ENCODE data around the gene NDUFS8. TPM values are rescaled to one million over a fixed set of nuclear protein-coding genes. Genes with fewer than 3 reads are reported as not detected.
A peak's percentile ranks its signal among the peaks of the same experiment; 100 is the strongest.
"Not testable (repeated sequence)": the region's sequence is repeated elsewhere in the genome, so short reads cannot be mapped to it uniquely, and the experiment has no call there.

The NDUFS8 gene
- polyA plus RNA-seq (2013) = 51.0 TPM

DNA sequence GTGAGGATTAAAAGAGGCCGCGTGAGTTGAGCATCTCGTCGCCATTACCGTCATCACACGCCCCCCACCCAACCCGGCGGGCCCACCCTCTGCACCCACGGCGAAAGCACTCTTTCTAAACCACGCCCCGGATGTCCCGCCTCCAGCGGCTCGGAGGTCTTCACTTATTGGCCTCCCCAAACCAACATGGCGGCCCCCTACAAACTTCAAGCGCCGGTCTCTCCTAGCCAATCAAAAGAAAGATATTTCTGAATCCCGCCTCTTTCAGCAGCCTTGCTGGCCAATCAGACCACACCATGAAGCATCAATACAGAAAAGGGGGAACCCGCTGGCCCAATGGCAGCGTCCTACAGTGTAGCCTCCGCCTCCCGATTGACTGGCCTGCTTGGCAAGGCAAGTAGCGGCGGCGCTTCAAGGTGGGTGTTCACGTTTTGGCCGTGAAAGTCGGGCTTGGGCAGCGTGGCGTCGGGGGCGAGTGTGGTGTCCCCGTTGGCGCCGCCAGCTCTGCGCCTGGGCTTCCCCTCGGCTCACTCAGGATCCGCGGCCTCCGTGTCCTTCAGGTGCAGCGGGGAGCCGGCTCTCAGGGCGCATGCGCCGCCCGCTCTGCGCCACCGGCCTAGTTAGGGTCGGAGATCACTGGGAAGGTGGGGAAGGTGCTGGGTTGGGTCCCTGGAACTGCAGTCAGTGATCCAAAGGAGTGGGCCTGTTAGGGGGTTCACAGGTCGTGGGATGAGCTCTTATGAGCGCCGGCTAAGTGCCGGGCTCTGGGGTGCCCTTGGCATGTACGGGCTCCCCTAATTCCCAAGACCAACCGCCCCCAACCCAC lies at the start of gene NDUFS8:
TSS of gene NDUFS8 (plus strand) at position 364 of the 826 bp plus-strand sequence. CDS start 1,471 bp downstream, outside the sequence.
- under 1% methylated on average over 43 of the region's 56 CpGs for WGBS (ENCODE audit: insufficient coverage)
- no peaks in the 10 kb centered on the region for H3K27me3 ChIP-seq (replicated peaks in 2 of 5; ENCODE audit: control insufficient read depth in 4 of 5, insufficient read depth in 5 of 5, low read length in 4 of 5)
- H3K4me3 ChIP-seq (ENCODE audit: control insufficient read depth in 1 of 7, extremely low read depth in 1 of 7, insufficient read depth in 4 of 7, low read depth in 2 of 7, low read length in 6 of 7) = peak within 1 kb of the TSS; percentile 32 to 96 (median 82)
- peak; percentile 99 to 100 (median 99) for DNase-seq
- peak within 1 kb of the TSS; percentile 78 to 94 for H3K27ac ChIP-seq (ENCODE audit: insufficient read depth in 1 of 2, low read depth in 1 of 2, low read length in 2 of 2, poor library complexity in 1 of 2, severe bottlenecking in 2 of 2)
- POLR2A ChIA-PET = no interaction called here
- H3K9me3 ChIP-seq (ENCODE audit: control extremely low read depth in 1 of 5, control insufficient read depth in 4 of 5, insufficient read depth in 2 of 5, low read depth in 1 of 5, low read length in 4 of 5) = no peaks in the 10 kb centered on the region
- H3K36me3 ChIP-seq (ENCODE audit: control insufficient read depth in 4 of 4, insufficient read depth in 4 of 4, low read length in 3 of 4) = peaks cover 3 to 35% (median 19%) of the 10 kb centered on the region in 4 experiments
- H3K4me1 ChIP-seq (ENCODE audit: control extremely low read depth in 1 of 4, control insufficient read depth in 4 of 4, insufficient read depth in 4 of 4, low read length in 3 of 4) = peaks cover 2 to 33% (median 17%) of the 10 kb centered on the region in 4 experiments
- CTCF ChIA-PET = interaction anchor here (1.7 kb wide), 1 partner anchor 20 kb away, joined by 8 read pairs; the partner anchor contains the start of gene ALDH3B1

DNA sequence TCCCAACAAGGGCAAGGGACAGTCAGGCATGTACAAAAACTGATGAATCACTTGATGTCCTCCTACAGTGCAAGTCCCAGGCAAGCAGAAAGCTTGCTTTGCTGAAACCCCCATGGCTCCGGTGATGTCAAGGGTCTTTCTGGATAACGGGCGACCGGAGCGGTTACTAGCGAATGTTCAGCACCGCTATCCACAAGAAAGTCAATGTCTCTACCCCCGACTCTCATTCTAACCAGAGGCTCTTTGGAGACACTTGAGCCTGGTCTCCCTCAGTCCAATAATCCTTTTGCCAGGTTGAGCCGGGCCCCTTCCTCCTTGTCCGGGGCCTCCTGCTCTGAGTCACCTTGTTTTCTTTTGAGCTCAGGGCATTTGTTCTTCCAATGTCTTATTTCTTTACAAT lies 49.3 kb upstream of the NDUFS8 start:
- POLR2A ChIA-PET; H3K36me3 ChIP-seq (ENCODE audit: control insufficient read depth in 4 of 4, insufficient read depth in 4 of 4, low read length in 3 of 4); H3K4me3 ChIP-seq (ENCODE audit: control insufficient read depth in 1 of 7, extremely low read depth in 1 of 7, insufficient read depth in 4 of 7, low read depth in 2 of 7, low read length in 6 of 7); DNase-seq; H3K27ac ChIP-seq (ENCODE audit: insufficient read depth in 1 of 2, low read depth in 1 of 2, low read length in 2 of 2, poor library complexity in 1 of 2, severe bottlenecking in 2 of 2); H3K9me3 ChIP-seq (ENCODE audit: control extremely low read depth in 1 of 5, control insufficient read depth in 4 of 5, insufficient read depth in 2 of 5, low read depth in 1 of 5, low read length in 4 of 5); H3K4me1 ChIP-seq (ENCODE audit: control extremely low read depth in 1 of 4, control insufficient read depth in 4 of 4, insufficient read depth in 4 of 4, low read length in 3 of 4): not testable (repeated sequence)
- 92% methylated on average over 10 of the region's 10 CpGs for WGBS (ENCODE audit: insufficient coverage)
- peaks cover 0 to 11% (median 0%) of the 10 kb centered on the region in 5 experiments for H3K27me3 ChIP-seq (replicated peaks in 2 of 5; ENCODE audit: control insufficient read depth in 4 of 5, insufficient read depth in 5 of 5, low read length in 4 of 5)
- CTCF ChIA-PET = interaction anchor here (1.2 kb wide), 1 partner anchor 13 kb away, joined by 4 read pairs; no protein-coding TSS in a partner anchor

DNA sequence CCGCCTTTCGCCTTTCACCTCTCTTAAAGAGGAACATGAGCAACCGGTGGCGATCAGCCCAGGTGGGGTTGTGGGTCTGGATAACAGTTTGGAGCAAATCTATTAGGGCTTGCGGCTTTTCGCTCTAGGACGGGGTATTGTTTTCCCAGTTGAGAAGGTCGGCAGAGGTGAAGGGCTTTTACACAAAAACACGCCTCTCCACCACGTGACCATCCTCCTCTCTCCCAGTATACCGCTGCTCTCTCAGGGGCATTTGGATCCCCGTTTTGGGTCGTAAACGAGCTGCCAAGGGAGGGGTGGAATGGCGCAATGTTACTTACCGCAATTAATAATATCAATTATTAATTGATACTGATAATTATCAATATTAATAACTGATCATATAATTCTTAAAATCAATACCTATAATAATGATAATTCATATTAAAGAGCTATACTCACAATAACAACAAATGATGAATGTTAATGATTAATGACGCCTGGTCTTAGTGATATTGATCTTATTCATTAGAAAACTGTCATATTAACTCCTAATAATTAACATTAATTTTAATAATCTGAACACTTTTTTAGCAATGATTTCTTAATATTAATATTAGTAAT lies 48.1 kb upstream of the NDUFS8 start:
- H3K4me3 ChIP-seq (ENCODE audit: control insufficient read depth in 1 of 7, extremely low read depth in 1 of 7, insufficient read depth in 4 of 7, low read depth in 2 of 7, low read length in 6 of 7); POLR2A ChIA-PET; CTCF ChIA-PET; H3K36me3 ChIP-seq (ENCODE audit: control insufficient read depth in 4 of 4, insufficient read depth in 4 of 4, low read length in 3 of 4); H3K9me3 ChIP-seq (ENCODE audit: control extremely low read depth in 1 of 5, control insufficient read depth in 4 of 5, insufficient read depth in 2 of 5, low read depth in 1 of 5, low read length in 4 of 5); DNase-seq; H3K4me1 ChIP-seq (ENCODE audit: control extremely low read depth in 1 of 4, control insufficient read depth in 4 of 4, insufficient read depth in 4 of 4, low read length in 3 of 4); H3K27ac ChIP-seq (ENCODE audit: insufficient read depth in 1 of 2, low read depth in 1 of 2, low read length in 2 of 2, poor library complexity in 1 of 2, severe bottlenecking in 2 of 2): not testable (repeated sequence)
- H3K27me3 ChIP-seq (replicated peaks in 2 of 5; ENCODE audit: control insufficient read depth in 4 of 5, insufficient read depth in 5 of 5, low read length in 4 of 5) = peaks cover 0 to 11% (median 0%) of the 10 kb centered on the region in 5 experiments
- WGBS (ENCODE audit: insufficient coverage) = 69% methylated on average over 4 of the region's 17 CpGs

DNA sequence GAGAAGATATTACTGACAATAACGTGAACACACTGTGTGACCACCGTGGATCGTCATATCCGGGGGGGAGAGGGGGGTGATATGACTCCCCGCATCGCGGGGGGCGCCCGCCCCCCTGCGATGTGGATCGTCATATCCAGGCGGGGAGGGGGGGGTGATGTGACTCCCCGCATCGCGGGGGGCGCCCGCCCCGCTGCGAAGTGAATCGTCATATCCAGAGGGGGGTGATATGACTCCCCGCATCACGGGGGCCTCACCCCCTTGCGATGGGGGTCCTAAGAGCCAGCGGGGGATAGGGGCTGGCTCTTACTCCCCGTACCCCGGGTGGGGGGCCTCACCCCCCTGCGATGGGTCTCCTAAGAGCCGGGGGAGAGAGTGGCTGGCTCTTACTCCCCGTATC lies 46.5 kb upstream of the NDUFS8 start:
- no peaks in the 10 kb centered on the region for H3K4me1 ChIP-seq (ENCODE audit: control extremely low read depth in 1 of 4, control insufficient read depth in 4 of 4, insufficient read depth in 4 of 4, low read length in 3 of 4)
- peaks cover 0 to 2% (median 0%) of the 10 kb centered on the region in 5 experiments for H3K27me3 ChIP-seq (replicated peaks in 2 of 5; ENCODE audit: control insufficient read depth in 4 of 5, insufficient read depth in 5 of 5, low read length in 4 of 5)
- no peak for DNase-seq
- H3K4me3 ChIP-seq (ENCODE audit: control insufficient read depth in 1 of 7, extremely low read depth in 1 of 7, insufficient read depth in 4 of 7, low read depth in 2 of 7, low read length in 6 of 7) = no peak overlapping the region
- no peaks in the 10 kb centered on the region for H3K36me3 ChIP-seq (ENCODE audit: control insufficient read depth in 4 of 4, insufficient read depth in 4 of 4, low read length in 3 of 4)
- ChIA-PET CTCF (no interaction called here), POLR2A (no interaction called here)
- 89% methylated on average over 9 of the region's 29 CpGs for WGBS (ENCODE audit: insufficient coverage)
- H3K9me3 ChIP-seq (ENCODE audit: control extremely low read depth in 1 of 5, control insufficient read depth in 4 of 5, insufficient read depth in 2 of 5, low read depth in 1 of 5, low read length in 4 of 5) = no peaks in the 10 kb centered on the region
- H3K27ac ChIP-seq (ENCODE audit: insufficient read depth in 1 of 2, low read depth in 1 of 2, low read length in 2 of 2, poor library complexity in 1 of 2, severe bottlenecking in 2 of 2) = no peak overlapping the region

DNA sequence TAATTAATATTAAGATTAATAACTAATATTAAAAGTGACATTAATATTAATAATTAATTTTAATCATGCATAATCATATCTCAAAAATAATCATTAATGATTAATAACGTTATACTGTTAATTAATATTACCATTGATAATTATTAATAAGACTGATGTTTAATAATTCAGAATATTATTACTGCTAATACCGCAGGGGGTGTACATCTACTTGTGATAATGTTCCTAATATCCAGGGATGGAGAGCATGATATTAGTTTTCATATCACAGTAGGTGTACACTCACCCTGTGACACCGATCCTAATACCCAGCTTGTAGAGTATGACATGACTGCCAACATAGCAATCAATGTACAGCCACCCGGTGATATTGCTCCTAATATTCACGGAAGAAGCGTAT lies 45.2 kb upstream of the NDUFS8 start:
- H3K4me3 ChIP-seq (ENCODE audit: control insufficient read depth in 1 of 7, extremely low read depth in 1 of 7, insufficient read depth in 4 of 7, low read depth in 2 of 7, low read length in 6 of 7); H3K27me3 ChIP-seq (replicated peaks in 2 of 5; ENCODE audit: control insufficient read depth in 4 of 5, insufficient read depth in 5 of 5, low read length in 4 of 5); H3K9me3 ChIP-seq (ENCODE audit: control extremely low read depth in 1 of 5, control insufficient read depth in 4 of 5, insufficient read depth in 2 of 5, low read depth in 1 of 5, low read length in 4 of 5); H3K36me3 ChIP-seq (ENCODE audit: control insufficient read depth in 4 of 4, insufficient read depth in 4 of 4, low read length in 3 of 4); H3K4me1 ChIP-seq (ENCODE audit: control extremely low read depth in 1 of 4, control insufficient read depth in 4 of 4, insufficient read depth in 4 of 4, low read length in 3 of 4); H3K27ac ChIP-seq (ENCODE audit: insufficient read depth in 1 of 2, low read depth in 1 of 2, low read length in 2 of 2, poor library complexity in 1 of 2, severe bottlenecking in 2 of 2); POLR2A ChIA-PET; DNase-seq; CTCF ChIA-PET: not testable (repeated sequence)
- 100% methylated on average over 1 of the region's 6 CpGs for WGBS (ENCODE audit: insufficient coverage)

DNA sequence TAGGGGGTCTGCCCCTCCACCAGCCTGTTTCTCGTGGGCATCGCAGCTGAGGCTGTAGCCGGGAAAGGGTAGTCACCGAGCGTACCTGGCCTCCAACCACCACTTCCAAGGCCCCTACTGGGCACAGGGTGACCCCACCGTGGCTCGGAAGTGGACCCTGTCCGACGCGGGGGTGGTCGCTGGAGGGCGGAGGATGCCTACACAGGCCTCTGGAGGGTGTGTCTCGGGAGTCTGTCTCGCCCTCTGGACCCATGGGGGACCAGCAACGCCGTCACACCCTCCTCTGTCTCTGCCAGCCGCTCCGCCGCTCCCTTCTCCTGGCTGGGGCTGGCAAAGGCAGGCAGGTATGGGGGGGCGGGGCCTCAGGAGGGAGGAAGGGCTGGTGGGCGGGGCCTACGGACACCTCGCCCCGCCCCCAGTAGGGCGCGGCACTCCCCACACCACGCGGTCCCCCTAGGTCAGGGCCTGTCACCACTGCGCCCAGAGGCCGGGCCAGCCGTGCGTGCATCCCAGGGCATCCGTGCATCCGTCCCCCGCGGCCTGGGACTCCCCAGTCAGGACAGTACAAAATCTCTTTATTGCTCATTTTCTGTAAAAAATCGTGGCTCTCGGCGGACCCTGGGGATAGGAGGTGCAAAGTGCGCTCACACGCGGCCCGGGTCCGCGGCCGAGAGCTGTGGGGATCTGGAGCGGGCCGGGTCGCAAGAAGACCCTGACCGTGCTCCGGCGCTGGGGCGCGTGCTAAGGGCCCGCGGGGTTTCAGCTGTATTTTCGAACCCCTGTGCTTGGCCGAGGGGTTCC lies 39.7 kb upstream of the NDUFS8 start:
- CTCF ChIA-PET; POLR2A ChIA-PET; H3K4me1 ChIP-seq (ENCODE audit: control extremely low read depth in 1 of 4, control insufficient read depth in 4 of 4, insufficient read depth in 4 of 4, low read length in 3 of 4); H3K4me3 ChIP-seq (ENCODE audit: control insufficient read depth in 1 of 7, extremely low read depth in 1 of 7, insufficient read depth in 4 of 7, low read depth in 2 of 7, low read length in 6 of 7); DNase-seq; H3K27me3 ChIP-seq (replicated peaks in 2 of 5; ENCODE audit: control insufficient read depth in 4 of 5, insufficient read depth in 5 of 5, low read length in 4 of 5); H3K27ac ChIP-seq (ENCODE audit: insufficient read depth in 1 of 2, low read depth in 1 of 2, low read length in 2 of 2, poor library complexity in 1 of 2, severe bottlenecking in 2 of 2); H3K9me3 ChIP-seq (ENCODE audit: control extremely low read depth in 1 of 5, control insufficient read depth in 4 of 5, insufficient read depth in 2 of 5, low read depth in 1 of 5, low read length in 4 of 5); H3K36me3 ChIP-seq (ENCODE audit: control insufficient read depth in 4 of 4, insufficient read depth in 4 of 4, low read length in 3 of 4): not testable (repeated sequence)
- 45% methylated on average over 28 of the region's 58 CpGs for WGBS (ENCODE audit: insufficient coverage)

All from common myeloid progenitor, CD34-positive (primary cell).